ENCODE results near the gene ARID1A.
A peak's percentile ranks its signal among the peaks of the same experiment; 100 is the strongest.

DNA sequence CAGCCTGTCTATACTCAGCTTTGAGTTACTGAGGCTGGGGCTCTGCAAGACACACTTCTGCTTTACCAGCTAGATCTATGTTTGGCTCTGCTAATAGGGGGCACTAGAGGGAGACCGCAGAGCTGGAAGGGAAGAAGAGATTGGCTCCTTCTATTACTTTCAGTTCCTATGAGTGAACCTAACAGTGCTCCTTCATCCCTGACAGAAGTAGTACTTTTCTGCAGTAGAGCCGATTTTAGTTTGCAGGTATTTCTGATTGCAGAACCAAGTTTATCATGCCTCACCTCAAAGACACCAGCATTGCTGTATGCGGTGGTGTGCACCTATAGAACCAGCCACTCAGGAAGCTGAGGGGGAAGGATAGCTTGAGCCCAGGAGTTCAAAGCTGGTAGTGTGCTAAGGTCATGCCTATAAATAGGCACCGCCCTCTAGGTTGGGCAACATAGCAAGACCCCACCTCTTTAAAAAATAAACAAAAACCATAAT, 125.0 kb downstream of the ARID1A start:
- peak; percentile 50 for TF ChIP-seq CTCF (IDR thresholded peaks at IDR 0.05; ENCODE audit: borderline replicate concordance, extremely low read depth, low read length, poor library complexity, severe bottlenecking)
- TF ChIP-seq EZH2 (IDR thresholded peaks at IDR 0.05; ENCODE audit: borderline replicate concordance, low read depth, low read length, severe bottlenecking) = no peak
